HepG2 (cell line): ENCODE data around the gene LTV1. TPM values are rescaled to one million over a fixed set of nuclear protein-coding genes. Genes with fewer than 3 reads are reported as not detected.

Experiments used
- ATM ChIP-seq: fragments of 450-650 bp; IDR thresholded peaks from 2 replicates; pipeline ENCODE4 v1.7.1; 2017; ENCODE audit warnings: mild to moderate bottlenecking, borderline replicate concordance
- BCL6 ChIP-seq: IDR thresholded peaks from 2 replicates; pipeline ENCODE4 v1.6.1; 2016; ENCODE audit warnings: missing genetic modification reagents, missing compliant biosample characterization
- CENPT ChIP-seq: sonication (generic); formaldehyde crosslinking; IDR thresholded peaks from 2 replicates; pipeline ENCODE4 v1.8.0; 2022; ENCODE audit warnings: low read depth, mild to moderate bottlenecking, moderate library complexity, missing genetic modification reagents
- DMAP1 ChIP-seq: IDR thresholded peaks from 2 replicates; pipeline ENCODE4 v1.6.1; 2016
- IRX3 ChIP-seq: sonication (generic); formaldehyde crosslinking; IDR thresholded peaks from 2 replicates; pipeline ENCODE4 v1.8.1; 2023; ENCODE audit warnings: mild to moderate bottlenecking, low read depth, missing genetic modification reagents, borderline replicate concordance
- KDM3A ChIP-seq: IDR thresholded peaks from 2 replicates; pipeline ENCODE4 v1.6.1; 2018; ENCODE audit warnings: low read depth, missing compliant biosample characterization
- PHB2 ChIP-seq: fragments of 450-650 bp; IDR thresholded peaks from 2 replicates; pipeline ENCODE4 v1.6.1; 2018; ENCODE audit not compliant: partially characterized antibody
- SMAD1 ChIP-seq: sonication (generic); formaldehyde crosslinking; IDR thresholded peaks from 2 replicates; pipeline ENCODE4 v1.4.0; 2020; ENCODE audit warnings: missing genetic modification reagents, low read depth, mild to moderate bottlenecking, borderline replicate concordance
- SMYD3 ChIP-seq: sonication (generic); formaldehyde crosslinking; IDR thresholded peaks from 2 replicates; pipeline ENCODE4 v1.8.1; 2023; ENCODE audit warnings: mild to moderate bottlenecking, missing genetic modification reagents
- TBX3 ChIP-seq: fragments of 450-650 bp; IDR thresholded peaks from 2 replicates; pipeline ENCODE4 v1.6.1; 2017; ENCODE audit warnings: antibody characterized with exemption, mild to moderate bottlenecking, inconsistent platforms, borderline replicate concordance
- XBP1 ChIP-seq: sonication (generic); formaldehyde crosslinking; IDR thresholded peaks from 2 replicates; pipeline ENCODE4 v1.5.0; 2020; ENCODE audit warnings: missing genetic modification reagents
- ZKSCAN1 ChIP-seq: fragments of 150-350 bp; IDR thresholded peaks from 2 replicates; pipeline ENCODE4 v1.6.1; 2014; ENCODE audit warnings: low read length
- ZNF3 ChIP-seq: IDR thresholded peaks from 2 replicates; pipeline ENCODE4 v1.7.0; 2017; ENCODE audit warnings: inconsistent platforms
- ZNF572 ChIP-seq: sonication (generic); formaldehyde crosslinking; IDR thresholded peaks from 2 replicates; pipeline ENCODE4 v1.5.1; 2020; ENCODE audit warnings: mild to moderate bottlenecking, missing genetic modification reagents
- ZNF589 ChIP-seq: sonication (generic); formaldehyde crosslinking; conservative IDR thresholded peaks from 2 replicates; pipeline ENCODE4 v1.8.0; 2022; ENCODE audit warnings: mild to moderate bottlenecking, moderate library complexity, missing genetic modification reagents
- ZNF883 ChIP-seq: sonication (generic); formaldehyde crosslinking; IDR thresholded peaks from 2 replicates; pipeline ENCODE4 v1.5.1; 2020; ENCODE audit warnings: mild to moderate bottlenecking, missing genetic modification reagents; ENCODE audit errors: not compliant biosample characterization
- polyA plus RNA-seq, 8 experiments: library from polyadenylated mRNA; depleted of rRNA in 3 of 8; stranded (reverse) in 7 of 8; unstranded in 1 of 8; fragments of >200 nt; fragmentation: Illumina TruSeq in 4 of 8; extraction: Trizol in 4 of 8; gene quantifications; 2 replicates each; pipeline versions ENCODE4 v1.2.1 to v1.2.3, GENCODE V29; 2011 to 2016; ENCODE audit warnings: low read depth in 4 of 8, missing spikeins in 1 of 8, mixed read lengths in 1 of 8; ENCODE audit not compliant: insufficient read depth in 1 of 8
- total RNA-seq, 5 experiments: library from RNA; depleted of rRNA; stranded (reverse); fragments of >200 nt; fragmentation: Illumina TruSeq; extraction: Trizol; gene quantifications; 2 replicates each; pipeline ENCODE4 v1.2.3, GENCODE V29; 2016; ENCODE audit warnings: low read depth in 1 of 5
- TF ChIP-seq, protein P1 (sequence below): sonication (generic); formaldehyde crosslinking; IDR thresholded peaks from 2 replicates; pipeline ENCODE4 v1.8.0; 2022; ENCODE audit warnings: missing genetic modification reagents, mild to moderate bottlenecking, moderate library complexity, borderline replicate concordance
- TF ChIP-seq, protein P2 (sequence below): sonication (generic); formaldehyde crosslinking; IDR thresholded peaks from 2 replicates; pipeline ENCODE4 v1.4.0; 2020; ENCODE audit warnings: mild to moderate bottlenecking, missing genetic modification reagents, borderline replicate concordance
- TF ChIP-seq, protein P3 (sequence below): sonication (generic); formaldehyde crosslinking; IDR thresholded peaks from 2 replicates; pipeline ENCODE4 v1.4.0; 2020; ENCODE audit warnings: missing genetic modification reagents
- TF ChIP-seq, protein P4 (sequence below): sonication (generic); formaldehyde crosslinking; IDR thresholded peaks from 2 replicates; pipeline ENCODE4 v1.5.0; 2020; ENCODE audit warnings: missing genetic modification reagents, mild to moderate bottlenecking, borderline replicate concordance

LTV1 gene
- total and polyA plus RNA-seq, 2 of the 13 experiments (the other 11 are each of a cell fraction or from before 2014, with no cell fraction given), result 21.1 to 85.8 TPM

DNA sequence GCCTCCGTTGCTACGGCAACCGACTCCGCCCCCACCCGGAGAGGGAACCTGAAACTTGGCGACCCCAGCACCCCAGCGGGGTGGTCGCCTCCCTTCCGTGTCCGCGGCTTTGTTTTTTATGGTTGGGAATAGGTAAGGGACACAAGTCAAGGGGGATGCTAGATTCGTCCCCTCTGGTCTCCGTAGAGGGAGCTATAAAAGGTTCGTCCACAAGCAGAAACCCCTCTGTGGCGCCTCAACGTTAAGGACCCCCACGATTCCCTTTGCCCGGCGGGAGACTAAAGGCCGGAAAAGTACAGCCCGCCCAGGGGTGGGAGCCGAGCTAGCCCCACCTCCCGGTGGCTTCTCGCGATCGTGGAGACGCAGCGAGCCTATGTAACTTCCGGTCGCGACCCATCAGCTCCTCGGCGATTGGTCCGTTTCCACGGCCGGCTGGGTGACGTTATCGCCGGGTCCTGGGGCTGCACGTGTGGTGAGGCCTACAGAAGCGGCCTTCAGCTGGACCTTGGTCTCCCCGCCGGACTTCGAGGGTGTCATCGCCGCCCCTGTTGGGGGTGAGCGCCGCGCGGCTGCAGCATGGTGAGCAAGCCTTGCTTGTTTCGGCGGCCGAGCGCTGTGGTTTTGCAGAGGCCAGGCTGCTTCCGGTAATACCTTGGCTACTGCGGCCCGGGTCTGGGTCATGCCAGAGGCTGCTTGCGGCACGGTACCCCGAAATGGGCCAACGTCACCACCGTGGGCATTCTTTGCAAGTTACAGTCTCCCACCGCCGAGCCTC, at the start of gene LTV1 (continued):
- TF ChIP-seq, protein P1, sequence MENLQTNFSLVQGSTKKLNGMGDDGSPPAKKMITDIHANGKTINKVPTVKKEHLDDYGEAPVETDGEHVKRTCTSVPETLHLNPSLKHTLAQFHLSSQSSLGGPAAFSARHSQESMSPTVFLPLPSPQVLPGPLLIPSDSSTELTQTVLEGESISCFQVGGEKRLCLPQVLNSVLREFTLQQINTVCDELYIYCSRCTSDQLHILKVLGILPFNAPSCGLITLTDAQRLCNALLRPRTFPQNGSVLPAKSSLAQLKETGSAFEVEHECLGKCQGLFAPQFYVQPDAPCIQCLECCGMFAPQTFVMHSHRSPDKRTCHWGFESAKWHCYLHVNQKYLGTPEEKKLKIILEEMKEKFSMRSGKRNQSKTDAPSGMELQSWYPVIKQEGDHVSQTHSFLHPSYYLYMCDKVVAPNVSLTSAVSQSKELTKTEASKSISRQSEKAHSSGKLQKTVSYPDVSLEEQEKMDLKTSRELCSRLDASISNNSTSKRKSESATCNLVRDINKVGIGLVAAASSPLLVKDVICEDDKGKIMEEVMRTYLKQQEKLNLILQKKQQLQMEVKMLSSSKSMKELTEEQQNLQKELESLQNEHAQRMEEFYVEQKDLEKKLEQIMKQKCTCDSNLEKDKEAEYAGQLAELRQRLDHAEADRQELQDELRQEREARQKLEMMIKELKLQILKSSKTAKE (CRISPR knock-in tag), result no peak
- TF ChIP-seq, protein P2, sequence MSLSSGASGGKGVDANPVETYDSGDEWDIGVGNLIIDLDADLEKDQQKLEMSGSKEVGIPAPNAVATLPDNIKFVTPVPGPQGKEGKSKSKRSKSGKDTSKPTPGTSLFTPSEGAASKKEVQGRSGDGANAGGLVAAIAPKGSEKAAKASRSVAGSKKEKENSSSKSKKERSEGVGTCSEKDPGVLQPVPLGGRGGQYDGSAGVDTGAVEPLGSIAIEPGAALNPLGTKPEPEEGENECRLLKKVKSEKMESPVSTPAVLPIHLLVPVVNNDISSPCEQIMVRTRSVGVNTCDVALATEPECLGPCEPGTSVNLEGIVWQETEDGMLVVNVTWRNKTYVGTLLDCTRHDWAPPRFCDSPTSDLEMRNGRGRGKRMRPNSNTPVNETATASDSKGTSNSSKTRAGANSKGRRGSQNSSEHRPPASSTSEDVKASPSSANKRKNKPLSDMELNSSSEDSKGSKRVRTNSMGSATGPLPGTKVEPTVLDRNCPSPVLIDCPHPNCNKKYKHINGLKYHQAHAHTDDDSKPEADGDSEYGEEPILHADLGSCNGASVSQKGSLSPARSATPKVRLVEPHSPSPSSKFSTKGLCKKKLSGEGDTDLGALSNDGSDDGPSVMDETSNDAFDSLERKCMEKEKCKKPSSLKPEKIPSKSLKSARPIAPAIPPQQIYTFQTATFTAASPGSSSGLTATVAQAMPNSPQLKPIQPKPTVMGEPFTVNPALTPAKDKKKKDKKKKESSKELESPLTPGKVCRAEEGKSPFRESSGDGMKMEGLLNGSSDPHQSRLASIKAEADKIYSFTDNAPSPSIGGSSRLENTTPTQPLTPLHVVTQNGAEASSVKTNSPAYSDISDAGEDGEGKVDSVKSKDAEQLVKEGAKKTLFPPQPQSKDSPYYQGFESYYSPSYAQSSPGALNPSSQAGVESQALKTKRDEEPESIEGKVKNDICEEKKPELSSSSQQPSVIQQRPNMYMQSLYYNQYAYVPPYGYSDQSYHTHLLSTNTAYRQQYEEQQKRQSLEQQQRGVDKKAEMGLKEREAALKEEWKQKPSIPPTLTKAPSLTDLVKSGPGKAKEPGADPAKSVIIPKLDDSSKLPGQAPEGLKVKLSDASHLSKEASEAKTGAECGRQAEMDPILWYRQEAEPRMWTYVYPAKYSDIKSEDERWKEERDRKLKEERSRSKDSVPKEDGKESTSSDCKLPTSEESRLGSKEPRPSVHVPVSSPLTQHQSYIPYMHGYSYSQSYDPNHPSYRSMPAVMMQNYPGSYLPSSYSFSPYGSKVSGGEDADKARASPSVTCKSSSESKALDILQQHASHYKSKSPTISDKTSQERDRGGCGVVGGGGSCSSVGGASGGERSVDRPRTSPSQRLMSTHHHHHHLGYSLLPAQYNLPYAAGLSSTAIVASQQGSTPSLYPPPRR (CRISPR knock-in tag), result peak; percentile 92
- TF ChIP-seq SMYD3 (CRISPR knock-in tag) (no peak), ZNF589 (CRISPR knock-in tag) (peak; percentile 83; the same call in 1 of the 2 replicates), KDM3A (peak; percentile 99), CENPT (CRISPR knock-in tag) (peak; percentile 96), ZKSCAN1 (no peak), ZNF883 (CRISPR knock-in tag) (peak; percentile 100), TBX3 (peak; percentile 86), ATM (no peak), IRX3 (CRISPR knock-in tag) (peak; percentile 94), DMAP1 (peak; percentile 100), ZNF572 (peak; percentile 94; the same call in 1 of the 2 replicates), PHB2 (no peak), SMAD1 (CRISPR knock-in tag) (peak; percentile 98; the same call in 1 of the 2 replicates), BCL6 (CRISPR knock-in tag) (peak; percentile 66), XBP1 (CRISPR knock-in tag) (peak; percentile 95), ZNF3 (CRISPR knock-in tag) (peak; percentile 84; the same call in 1 of the 2 replicates)
- TF ChIP-seq, protein P3, sequence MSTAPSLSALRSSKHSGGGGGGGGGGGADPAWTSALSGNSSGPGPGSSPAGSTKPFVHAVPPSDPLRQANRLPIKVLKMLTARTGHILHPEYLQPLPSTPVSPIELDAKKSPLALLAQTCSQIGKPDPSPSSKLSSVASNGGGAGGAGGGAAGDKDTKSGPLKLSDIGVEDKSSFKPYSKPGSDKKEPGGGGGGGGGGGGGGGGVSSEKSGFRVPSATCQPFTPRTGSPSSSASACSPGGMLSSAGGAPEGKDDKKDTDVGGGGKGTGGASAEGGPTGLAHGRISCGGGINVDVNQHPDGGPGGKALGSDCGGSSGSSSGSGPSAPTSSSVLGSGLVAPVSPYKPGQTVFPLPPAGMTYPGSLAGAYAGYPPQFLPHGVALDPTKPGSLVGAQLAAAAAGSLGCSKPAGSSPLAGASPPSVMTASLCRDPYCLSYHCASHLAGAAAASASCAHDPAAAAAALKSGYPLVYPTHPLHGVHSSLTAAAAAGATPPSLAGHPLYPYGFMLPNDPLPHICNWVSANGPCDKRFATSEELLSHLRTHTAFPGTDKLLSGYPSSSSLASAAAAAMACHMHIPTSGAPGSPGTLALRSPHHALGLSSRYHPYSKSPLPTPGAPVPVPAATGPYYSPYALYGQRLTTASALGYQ (CRISPR knock-in tag), result peak; percentile 82
- TF ChIP-seq, protein P4, sequence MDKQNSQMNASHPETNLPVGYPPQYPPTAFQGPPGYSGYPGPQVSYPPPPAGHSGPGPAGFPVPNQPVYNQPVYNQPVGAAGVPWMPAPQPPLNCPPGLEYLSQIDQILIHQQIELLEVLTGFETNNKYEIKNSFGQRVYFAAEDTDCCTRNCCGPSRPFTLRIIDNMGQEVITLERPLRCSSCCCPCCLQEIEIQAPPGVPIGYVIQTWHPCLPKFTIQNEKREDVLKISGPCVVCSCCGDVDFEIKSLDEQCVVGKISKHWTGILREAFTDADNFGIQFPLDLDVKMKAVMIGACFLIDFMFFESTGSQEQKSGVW (CRISPR knock-in tag), result no peak
